D341Med (cell line): Measurements from ENCODE around the gene PROSER1.
"Not testable (repeated sequence)": the region's sequence is repeated elsewhere in the genome, so short reads cannot be mapped to it uniquely, and the experiment has no call there.

ENCODE experiments used
- DNase-seq: peaks from one replicate; pipeline ENCODE4 v3.0.0; 2012; ENCODE audit warnings: low spot score

PROSER1 gene

DNA sequence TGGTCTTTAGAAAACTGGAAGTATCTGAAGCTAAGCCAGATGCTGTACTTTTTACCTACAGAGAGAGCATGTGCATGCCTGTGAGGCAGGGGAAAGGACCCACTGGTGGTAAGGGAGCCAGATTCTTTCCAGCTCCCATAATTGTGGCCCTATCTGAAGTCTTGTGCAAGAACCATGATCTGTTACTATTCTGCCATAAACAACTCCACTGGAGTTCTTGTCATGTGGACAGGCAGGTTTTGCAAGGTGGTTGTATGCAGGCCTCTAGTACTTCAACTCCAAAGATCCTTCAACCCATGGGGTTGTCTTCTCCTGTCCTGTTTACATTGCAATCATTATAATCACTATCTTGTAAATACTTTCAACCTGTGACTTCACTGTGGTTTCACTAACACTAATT lies 14.1 kb downstream of the PROSER1 start:
- no peak for DNase-seq

DNA sequence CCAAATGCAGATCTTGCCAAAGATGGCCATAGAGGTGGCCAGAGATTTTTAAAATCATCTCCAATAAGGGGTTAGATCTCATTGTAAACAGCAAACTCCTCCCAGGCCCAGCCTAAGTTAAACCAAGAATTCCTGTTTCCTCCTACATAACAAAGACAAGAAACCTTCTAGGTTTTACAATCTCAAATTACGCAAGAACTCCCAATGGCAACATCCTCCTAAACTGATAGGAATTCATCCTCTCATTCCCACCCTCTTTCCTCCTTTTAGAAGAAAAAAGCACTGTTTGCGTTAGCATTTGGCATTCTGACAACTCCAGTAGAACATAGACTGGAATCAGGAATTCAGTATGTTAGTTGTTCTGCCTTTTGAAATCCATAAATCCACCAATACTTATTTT lies 14.6 kb downstream of the PROSER1 start:
- DNase-seq: no peak

DNA sequence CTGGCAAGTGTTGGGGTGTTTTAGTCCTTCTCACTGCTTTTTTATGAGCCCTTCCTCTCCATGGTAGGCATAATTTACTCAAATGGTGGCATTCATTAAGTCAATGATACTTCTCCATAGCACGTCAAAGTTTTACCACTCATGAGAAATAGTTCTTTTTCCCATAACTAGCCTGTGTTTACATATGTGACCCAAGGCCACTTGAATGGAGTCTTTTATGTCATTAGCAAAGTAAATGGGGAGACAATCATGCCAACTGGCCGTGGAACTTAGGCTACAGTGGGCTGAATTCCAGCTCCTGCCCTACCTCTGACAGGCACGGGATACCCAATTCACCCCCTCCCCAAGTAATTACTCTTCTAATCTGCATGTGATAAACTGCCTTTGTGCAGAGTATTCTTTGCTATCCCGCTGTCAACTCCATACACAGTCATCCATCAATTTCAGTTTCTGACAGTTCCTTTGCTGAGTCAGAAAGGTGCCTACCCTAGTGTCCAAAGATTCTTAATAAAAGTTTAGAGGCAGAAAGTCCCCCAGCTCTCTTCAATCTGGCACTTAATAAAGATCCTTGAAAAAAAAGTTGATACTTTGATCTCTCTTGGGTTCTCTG lies 16.9 kb downstream of the PROSER1 start:
- no peak for DNase-seq

DNA sequence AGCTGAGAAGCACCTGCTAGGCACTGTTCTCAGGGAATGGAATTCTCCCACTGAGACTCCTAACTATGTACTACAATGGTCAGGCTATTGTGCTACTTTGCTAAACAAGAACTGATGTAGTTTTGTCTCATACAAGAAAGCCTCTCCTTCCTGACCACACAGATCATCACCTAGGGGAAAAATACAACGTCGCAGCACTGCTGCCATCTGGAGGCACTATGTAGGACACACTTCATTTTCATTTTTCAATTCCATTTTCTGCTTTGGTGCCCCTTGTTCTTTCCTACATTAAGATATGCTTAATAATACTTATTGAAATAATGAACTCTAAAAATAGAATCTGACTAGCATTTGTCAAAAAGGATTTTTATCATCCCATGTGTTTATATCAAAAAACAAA lies 21.1 kb downstream of the PROSER1 start:
- DNase-seq: peak; percentile 61

DNA sequence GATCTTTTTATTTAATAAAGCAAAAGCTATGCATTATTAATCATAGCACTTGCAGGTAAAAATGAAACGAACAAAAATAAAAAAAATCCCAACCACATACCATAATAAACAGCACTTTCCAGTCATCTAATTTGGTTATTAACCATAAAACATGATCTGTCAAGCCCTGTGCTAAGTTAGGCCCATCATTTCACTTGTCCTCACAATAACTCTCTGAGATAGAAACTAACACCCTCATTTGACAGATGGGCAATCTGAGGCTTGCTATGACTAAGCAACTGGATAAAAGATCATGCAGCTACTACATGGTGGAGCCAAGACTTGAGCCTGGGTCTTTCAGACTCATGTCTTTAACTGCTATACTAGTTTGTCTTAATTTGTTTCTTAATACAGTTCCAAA lies 21.8 kb downstream of the PROSER1 start:
- no peak for DNase-seq

DNA sequence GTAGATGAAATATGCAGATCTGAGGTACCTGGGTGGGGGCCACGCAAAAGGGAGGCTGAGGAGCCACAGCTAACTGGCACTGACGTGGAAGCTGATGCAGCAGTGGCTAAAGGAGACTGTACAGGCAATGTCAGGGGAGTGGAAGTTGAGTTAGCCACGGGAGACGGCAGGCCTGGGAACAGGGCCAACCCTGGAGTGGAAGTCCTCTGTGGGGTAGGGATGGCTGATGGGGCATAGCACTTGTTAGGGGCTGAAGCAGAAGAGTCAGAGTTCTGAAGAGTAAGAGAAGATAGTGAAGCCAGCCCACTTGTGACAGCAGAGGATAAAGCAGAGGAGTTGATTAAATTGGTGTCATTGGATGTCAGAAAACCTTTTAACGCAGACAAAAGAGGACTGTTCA lies 24.4 kb downstream of the PROSER1 start:
- no peak for DNase-seq

DNA sequence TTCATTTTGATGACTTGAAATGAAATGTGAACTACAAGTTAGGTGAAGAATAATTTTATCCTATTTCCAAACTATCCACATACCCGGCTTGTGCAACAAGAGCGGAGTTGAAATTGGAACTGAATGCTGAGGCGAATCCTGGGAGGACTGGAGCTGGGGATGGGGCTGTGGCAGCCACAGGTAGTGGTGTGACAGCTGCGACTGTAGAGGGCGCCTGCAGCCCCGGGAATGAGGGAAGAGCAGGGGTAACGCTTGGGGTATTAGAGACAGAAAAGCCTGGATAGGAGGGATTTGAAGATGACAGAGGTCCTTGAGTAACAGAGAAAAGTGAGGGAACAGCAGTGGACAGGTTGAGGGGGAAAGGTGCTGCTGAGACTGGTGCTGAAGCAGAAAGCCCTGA lies 25.3 kb downstream of the PROSER1 start:
- peak; percentile 58 for DNase-seq

DNA sequence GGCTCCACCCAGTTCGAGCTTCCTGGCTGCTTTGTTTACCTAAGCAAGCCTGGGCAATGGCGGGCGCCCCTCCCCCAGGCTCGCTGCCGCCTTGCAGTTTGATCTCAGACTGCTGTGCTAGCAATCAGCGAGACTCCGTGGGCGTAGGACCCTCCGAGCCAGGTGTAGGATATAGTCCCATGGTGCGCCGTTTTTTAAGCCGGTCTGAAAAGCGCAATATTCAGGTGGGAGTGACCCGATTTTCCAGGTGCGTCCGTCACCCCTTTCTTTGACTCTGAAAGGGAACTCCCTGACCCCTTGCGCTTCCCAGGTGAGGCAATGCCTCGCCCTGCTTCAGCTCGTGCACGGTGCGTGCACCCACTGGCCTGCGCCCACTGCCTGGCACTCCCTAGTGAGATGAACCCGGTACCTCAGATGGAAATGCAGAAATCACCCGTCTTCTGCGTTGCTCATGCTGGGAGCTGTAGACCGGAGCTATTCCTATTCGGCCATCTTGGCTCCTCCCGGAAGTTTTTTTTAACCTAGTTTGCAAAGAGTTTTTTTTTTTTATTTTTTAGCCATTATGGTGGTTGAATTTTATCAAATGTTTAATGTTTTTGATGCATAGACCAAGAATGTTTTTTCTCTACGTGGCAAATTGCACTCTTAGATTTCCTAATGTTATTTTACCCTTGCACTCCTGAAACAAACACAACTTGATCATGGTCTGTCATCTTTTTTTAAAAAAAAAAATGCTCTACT lies 31.3 kb downstream of the PROSER1 start:
- DNase-seq: not testable (repeated sequence)

DNA sequence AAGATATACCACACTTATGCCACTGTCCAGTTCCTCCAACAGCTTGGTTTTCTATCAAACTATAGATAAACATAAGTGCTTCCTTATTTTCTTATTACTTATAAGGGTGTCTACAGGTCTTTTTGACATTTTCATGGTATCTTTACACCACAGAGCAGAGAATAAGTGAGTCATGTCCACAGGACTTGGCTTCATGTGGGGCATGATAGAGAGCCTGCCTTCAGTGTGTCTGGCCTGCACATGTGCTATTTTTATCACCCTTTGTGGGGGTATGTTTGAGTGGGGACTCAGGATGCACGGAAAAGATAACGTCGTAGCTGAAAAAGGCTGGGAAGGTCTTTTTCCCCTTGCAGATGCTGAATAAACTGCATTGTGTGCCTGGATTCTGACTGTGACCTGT lies 39.1 kb downstream of the PROSER1 start:
- DNase-seq: no peak

DNA sequence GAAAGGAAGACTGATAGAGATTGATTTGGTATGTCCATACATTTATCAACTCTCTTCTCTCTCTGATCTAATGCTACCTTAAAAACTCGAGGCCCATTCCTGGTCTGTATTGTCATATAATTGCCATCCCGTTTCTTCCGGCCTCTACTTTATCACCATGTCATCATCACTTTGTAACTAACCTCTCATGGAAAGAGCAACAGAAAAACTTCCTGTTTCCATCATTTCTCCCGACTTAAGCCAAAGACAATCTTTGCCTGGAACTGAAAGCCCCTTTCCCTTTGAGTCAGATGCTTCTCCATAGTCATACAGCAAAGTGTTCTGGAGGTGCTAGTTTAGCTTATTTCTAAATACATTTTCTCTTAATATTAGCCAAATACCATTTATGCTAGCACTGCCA lies 44.5 kb downstream of the PROSER1 start:
- DNase-seq: no peak

DNA sequence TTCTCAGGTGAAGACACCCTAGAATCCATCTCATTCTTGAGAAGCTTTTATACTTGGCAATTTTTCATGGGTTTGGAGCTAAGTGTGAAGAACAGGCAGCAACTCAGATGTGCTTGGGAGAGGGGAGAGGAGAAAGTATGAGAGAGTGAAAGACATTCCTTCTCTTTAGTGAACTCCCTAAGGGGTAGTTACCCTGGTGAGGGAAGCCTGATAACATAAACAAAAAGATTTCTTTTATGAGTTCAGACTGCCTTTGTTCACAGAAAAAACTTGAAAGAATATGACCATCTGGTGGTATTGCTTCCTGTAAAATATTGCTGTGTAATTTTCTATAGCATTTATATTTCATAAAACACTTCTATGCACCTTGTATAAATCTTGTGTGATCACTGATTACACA lies 47.2 kb downstream of the PROSER1 start, which contains the start of gene STOML3:
Gene STOML3 (minus strand): TSS at position 139 of the 400 bp plus-strand sequence. CDS start 110 bp downstream, at position 29.
- no peak for DNase-seq

DNA sequence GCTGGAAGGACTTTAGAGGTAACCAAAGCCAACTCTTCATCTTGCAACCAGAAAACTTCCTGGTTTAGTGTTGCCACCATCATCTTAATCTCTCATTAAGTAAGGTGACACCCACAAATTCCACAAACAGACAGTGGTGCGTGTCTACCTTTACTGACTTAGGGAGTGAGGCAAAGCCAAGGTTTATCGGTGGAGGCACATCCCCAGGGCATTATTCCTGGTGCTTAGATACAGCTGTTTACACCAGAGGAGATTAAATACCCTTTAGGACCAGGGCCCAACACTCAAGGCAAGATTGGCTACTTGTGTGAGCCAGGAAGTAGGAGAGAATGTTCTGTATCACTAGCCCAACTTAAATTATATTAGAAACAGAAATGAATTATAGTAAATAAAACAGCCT lies 56.8 kb downstream of the PROSER1 start:
- no peak for DNase-seq

DNA sequence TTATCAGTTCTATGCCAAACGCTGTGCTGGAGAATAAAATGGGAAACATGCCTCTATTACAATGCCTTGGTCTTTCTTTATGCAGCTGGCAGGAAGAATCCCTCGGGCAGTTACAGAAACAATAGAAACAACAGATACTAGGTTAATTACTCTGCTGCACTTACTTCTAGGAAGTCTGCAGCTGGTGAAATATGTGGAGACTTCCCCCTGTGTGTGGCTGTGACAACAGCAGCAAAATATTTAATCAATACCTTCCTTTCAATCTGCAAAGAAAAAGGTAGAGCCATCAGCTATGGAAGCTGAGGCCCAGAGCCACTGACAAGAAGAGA lies 57.2 kb downstream of the PROSER1 start:
- no peak for DNase-seq

DNA sequence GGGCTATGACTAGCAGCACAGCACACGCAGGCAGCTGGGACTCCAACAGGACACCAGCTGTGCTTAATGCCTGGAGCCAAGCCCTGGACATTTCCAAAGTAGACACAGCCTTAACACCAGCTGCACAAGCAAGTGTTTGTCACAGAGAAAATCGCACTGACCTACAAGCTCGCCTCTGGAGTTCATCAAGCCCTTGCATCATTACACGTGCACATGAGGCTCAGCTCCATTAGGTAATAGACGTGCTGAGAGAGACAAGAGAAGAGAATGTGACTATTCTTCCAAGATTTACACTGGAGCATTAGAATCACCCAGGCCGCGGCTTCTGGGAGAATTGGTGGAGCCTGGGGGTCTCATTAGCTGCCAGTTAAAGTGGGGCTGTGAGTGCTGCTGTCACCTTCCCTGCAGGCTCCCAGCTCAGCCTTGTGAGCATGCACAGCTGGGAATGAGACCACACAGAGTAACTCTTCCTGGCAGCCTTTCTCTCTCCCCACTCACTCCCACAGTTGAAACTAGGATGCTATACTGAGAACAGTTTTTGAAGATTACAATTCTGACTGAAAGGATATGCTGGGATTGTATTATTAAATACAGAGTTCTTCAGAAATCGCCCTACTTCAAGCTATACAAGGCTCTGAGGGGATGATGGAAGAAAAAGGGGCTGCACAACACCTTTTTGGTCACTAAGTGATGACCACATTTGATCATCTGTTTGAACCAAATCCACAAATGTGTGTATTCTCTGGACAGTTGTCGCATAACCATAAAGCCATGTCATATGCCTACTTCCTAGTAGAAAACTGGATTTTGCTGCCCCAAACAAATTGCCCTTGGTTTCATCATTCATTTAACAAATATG lies 57.8 kb downstream of the PROSER1 start:
- no peak for DNase-seq

DNA sequence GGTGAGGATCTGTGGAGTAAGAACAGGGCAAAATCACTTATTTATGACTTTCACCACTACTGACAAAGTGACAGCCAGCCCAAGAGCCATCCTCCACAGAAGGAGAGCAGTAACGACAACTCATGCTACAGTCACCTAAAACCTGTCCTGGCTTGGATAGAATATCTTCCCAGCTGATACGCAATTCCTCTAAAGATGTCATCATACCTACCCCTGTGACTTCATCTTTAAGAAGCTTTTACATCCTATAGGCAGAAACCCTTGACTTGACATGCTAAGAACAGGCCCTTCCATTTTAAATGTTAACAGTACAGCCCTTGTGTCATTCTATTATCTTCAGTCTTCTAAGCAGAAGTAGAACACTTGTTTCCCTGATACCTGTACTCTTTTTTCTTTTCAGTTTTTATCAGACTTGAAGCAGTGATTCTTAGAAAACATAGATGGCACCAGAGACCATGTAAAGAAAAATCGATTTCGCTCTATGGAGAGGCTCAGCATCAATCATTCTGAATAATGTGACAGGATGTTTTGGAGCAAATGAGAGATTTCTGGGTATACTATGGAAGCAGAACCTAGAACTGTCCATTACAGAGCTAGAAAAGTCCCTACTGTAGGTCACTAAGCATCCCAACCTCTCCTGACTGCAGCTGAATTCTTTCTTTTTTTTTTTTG lies 67.4 kb downstream of the PROSER1 start:
- no peak for DNase-seq

DNA sequence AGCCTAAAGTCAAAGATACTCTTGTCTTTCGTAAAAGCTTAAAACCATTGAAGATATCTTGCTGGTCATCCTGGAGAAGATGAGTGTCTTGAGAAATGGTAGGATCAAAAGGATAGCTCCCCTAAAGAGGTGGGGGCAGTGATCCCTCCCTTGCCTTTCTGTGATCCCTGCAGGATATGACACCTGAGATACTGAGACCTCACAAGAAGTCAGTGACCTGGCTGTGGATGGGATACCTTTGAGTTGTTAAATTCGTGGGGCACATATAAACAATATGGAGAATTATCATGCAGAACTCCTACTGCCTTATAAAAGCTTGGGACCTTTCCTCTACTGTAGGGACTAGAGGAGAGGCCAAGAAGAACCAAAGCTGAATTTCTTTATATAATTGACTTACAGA lies 68.7 kb downstream of the PROSER1 start:
- no peak for DNase-seq

DNA sequence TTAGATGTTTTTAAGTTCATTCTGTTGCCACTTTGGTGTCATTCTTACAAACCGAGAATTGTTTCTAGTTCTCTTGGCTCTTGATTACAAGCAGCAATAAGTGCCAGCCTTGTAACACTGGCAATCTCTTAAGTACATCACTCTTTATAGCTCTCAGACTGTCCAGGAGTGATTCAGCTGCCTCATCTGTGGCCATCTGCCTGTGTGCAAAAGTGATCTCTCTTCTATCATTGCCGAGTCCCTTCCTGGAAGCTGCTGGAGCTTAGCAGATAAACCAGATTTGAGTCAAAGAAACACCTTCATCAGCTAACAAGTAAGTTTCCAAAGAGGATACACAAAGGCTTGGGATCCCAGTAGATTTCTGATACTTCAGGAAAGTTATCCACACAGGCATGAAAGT lies 70.4 kb downstream of the PROSER1 start:
- DNase-seq: no peak

DNA sequence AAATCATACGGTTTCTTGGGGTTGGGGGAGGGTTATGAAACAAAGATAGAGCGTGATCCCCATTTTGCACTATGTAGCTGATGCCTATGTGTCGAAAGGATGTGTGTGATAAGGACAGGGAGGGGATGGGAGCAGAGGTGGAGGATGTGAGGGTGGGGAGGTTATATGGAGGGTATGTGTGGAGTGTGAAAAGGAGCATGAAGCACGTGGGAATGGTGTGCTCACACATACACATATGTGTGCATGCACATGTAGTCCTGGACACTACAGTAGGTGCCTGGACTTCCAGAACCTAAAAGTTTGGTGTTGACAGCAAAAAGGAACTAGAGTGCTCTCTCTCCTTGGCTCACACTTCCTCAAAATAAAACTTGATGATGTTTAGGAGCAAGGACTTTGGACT lies 72.6 kb downstream of the PROSER1 start:
- no peak for DNase-seq

DNA sequence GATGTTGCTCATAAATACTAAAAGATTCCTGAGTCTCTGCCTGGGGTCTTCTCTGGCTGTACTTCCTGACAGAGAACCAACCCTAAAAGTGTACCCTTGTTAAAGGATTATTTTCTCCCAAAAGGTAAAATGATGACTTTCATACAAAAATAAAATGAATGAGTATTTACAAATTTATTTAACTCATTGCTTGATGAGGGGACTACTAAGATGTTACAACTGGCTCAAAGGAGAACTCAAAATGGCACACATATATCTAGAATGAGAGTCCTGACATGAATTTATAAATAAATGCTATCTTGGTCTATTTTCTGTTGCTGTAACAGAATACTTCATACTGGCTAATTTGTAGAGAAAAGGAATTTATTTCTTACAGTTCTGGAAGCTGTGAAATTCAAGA lies 77.7 kb downstream of the PROSER1 start:
- no peak for DNase-seq
